Ecto neural progenitor cell (in vitro differentiated cells): Measurements from ENCODE around the gene BMPER.

Experiments used
- DNase-seq: peaks from one replicate; pipeline ENCODE4 v3.0.0-alpha.2; 2018; ENCODE audit warnings: low spot score

Gene BMPER

GRCh38 chr7:34184466-34184865, 279.1 kb downstream of the BMPER start:
- DNase-seq, result no peak

GRCh38 chr7:34187798-34188307, 282.5 kb downstream of the BMPER start:
- DNase-seq, result no peak

DNA sequence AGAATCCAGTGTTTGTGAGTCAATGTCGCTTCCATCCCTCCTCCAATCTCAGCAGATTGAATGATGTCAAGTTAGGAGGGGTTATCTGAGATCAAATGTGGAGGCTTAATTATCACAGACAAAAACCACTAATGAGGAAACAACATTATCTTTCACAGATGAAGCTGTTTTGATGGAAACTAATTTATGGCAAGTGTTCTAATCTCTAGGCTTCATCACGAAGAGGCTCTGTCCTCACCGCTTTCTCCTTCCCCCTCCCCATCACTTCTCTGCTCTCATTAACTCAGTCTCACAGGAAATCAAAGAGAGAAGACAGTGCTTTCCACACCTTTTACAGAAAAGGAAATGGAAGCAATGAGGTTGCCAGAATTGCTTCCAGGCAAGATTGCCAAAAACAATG, 283.7 kb downstream of the BMPER start:
- DNase-seq, result no peak

- DNase-seq, result no peak
Observed at GRCh38 chr7:34190299-34190698, 285.0 kb downstream of the BMPER start.

DNA sequence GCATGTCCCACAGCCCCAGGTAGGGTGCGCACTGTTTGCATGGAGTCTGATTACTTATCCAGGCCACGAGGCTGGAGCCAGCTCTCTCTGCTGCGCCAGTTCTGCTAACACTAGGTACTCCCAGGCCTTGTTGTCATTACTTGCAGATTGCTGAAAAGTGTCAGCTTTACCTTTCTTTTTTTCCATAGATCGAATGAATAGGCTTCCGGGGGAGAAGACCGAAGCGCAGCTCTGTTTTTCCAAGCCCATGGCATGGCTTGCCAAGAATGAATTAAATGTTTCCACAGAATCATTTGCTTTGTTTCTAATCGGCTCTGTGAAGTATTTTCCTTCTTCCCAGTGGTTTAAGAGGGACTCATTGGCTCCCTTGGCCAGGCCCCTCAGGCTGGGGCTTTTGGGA, 285.8 kb downstream of the BMPER start:
- DNase-seq, result no peak

- DNase-seq, result no peak
Observed at GRCh38 chr7:34191771-34192479, 286.6 kb downstream of the BMPER start.

- no peak for DNase-seq
Observed at GRCh38 chr7:34192906-34193305, 287.6 kb downstream of the BMPER start.

DNA sequence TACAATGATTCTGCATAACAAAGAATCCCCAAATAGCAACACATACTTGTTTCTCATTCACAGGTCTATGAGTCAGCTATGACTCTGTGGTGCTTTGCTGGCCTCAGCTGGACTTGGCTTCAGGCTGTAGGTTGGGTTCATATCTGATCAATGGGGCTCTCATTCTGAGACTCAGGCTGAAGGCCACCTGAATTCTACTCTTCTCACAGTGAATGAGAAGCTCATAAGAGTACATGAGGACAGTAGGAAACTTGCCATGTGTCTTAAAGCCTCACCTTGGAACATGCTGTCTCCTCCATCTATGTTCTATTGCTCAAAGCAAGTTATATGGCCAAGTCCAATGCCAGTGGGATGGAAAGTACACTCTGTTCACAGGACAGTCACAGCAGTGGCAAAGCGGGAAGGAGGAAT, 292.9 kb downstream of the BMPER start:
- no peak for DNase-seq
